Endodermal cell (in vitro differentiated cells): ENCODE results near the gene A4GALT. TPM values are rescaled to one million over a fixed set of nuclear protein-coding genes. Genes with fewer than 3 reads are reported as not detected.
A peak's percentile ranks its signal among the peaks of the same experiment; 100 is the strongest.

Source experiments
- DNase-seq: peaks from one replicate; pipeline ENCODE4 v3.0.0-alpha.2; 2017
- H3K27ac ChIP-seq: 2 replicates; pipeline ENCODE4 v1.5.1; 2013; ENCODE audit warnings: mild to moderate bottlenecking, low read depth, low read length, moderate library complexity
- H3K27me3 ChIP-seq: 2 replicates; pipeline ENCODE4 v1.6.1; 2013; ENCODE audit warnings: mild to moderate bottlenecking, low read length, moderate library complexity; ENCODE audit not compliant: insufficient read depth, control insufficient read depth, poor library complexity, severe bottlenecking
- H3K36me3 ChIP-seq: 2 replicates; pipeline ENCODE4 v1.7.0; 2013; ENCODE audit warnings: mild to moderate bottlenecking, low read length, moderate library complexity; ENCODE audit not compliant: control insufficient read depth, insufficient read depth
- H3K4me1 ChIP-seq: one replicate; pipeline ENCODE4 v1.7.0; 2013; ENCODE audit warnings: low read length; ENCODE audit not compliant: control insufficient read depth, insufficient read depth
- H3K4me3 ChIP-seq: 2 replicates; pipeline ENCODE4 v1.5.1; 2013; ENCODE audit warnings: mild to moderate bottlenecking, low read length, moderate library complexity
- H3K9ac ChIP-seq: 2 replicates; pipeline ENCODE4 v1.6.1; 2013; ENCODE audit warnings: mild to moderate bottlenecking, low read length, moderate library complexity; ENCODE audit not compliant: poor library complexity, severe bottlenecking; ENCODE audit errors: extremely low read depth
- H3K9me3 ChIP-seq: 2 replicates; pipeline ENCODE4 v1.6.1; 2013; ENCODE audit warnings: mild to moderate bottlenecking, low read length, moderate library complexity; ENCODE audit not compliant: control insufficient read depth
- H3K27ac Mint-ChIP-seq: 2 replicates; pipeline ENCODE4 v1.8.0; 2020; ENCODE audit warnings: mixed read lengths
- H3K27me3 Mint-ChIP-seq: 2 replicates; pipeline ENCODE4 v1.8.0; 2021; ENCODE audit warnings: mild to moderate bottlenecking, mixed read lengths; ENCODE audit not compliant: insufficient read depth
- H3K36me3 Mint-ChIP-seq: 2 replicates; pipeline ENCODE4 v1.8.0; 2020; ENCODE audit warnings: low read depth, mixed read lengths
- H3K4me1 Mint-ChIP-seq: 2 replicates; pipeline ENCODE4 v1.8.0; 2020; ENCODE audit warnings: mixed read lengths
- H3K4me3 Mint-ChIP-seq: 2 replicates; pipeline ENCODE4 v1.8.0; 2020; ENCODE audit warnings: mild to moderate bottlenecking, moderate library complexity, mixed read lengths
- H3K9me3 Mint-ChIP-seq: 2 replicates; pipeline ENCODE4 v1.8.0; 2020; ENCODE audit warnings: mild to moderate bottlenecking, mixed read lengths
- CTCF ChIP-seq: fragments of 200-600 bp; sonication (generic); conservative IDR thresholded peaks from 2 replicates; pipeline ENCODE4 v1.5.0; 2021; ENCODE audit warnings: antibody characterized with exemption, mild to moderate bottlenecking
- WGBS, 2 experiments: methylation state at CpG; one replicate each; pipeline versions ENCODE4 v1.1.5 to v1.1.7; 2013; ENCODE audit warnings: missing lambda C conversion rate in 2 of 2, mixed read lengths in 1 of 2; ENCODE audit not compliant: insufficient coverage in 1 of 2, insufficient read length in 1 of 2; 5-methylcytosine and 5-hydroxymethylcytosine counted together
- total RNA-seq, 2 donors: library from RNA; stranded (reverse); fragmentation: NEBNext Ultra II Directional in 1 of 2; extraction: Animal tissue kit (Norgen Biotek cat#: 25700) in 1 of 2; gene quantifications; 2 replicates in 1 of 2; 3 replicates in 1 of 2; pipeline ENCODE4 v1.2.1, GENCODE V29; 2021

A4GALT gene
- total RNA-seq, 2 donors from 2014 or later: 5.3 to 7.7 TPM

DNA sequence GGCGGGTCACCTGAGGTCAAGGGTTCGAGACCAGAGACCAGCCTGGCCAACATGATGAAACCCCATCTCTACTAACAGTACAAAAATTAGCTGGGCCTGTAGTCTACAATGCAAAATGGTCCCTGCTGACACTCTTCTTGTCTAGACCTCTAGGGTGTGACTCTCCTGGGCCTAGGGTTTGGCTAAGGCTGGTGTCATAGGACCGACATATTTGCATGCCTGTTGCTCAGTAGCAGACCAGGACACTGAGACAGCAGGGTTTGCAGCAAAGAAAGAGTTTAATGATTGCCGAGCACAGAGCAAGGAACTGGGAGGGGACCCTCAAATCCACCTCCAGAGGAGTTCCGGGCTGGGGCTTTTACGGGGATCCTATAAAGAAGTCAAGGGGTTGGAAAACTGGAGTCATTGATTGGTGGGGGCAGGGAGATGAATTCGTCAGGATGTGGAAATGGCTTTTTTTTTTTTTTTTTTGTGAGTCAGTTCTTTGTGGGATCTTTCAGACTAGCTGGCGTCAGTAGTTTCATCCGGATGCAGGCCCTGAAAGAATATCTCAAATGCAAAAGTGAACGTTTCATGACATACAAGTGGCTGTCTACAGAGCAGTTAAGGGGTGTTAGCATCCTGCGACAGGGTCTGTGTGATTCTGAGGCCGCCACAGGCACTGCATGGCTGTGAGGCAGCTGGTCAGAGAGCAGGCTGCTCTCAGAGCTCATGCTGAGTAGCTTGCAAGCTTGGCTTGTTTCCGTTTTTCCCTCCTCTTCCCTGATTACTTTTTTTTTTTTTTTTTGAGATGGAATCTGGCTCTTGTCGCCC, 27.2 kb upstream of the A4GALT start:
- WGBS, 2 experiments: 70 to 80% methylated on average over 12 to 14 of the region's 14 CpGs
- Mint-ChIP-seq H3K9me3 (peaks cover 11% of the 10 kb centered on the region), H3K36me3 (no peaks in the 10 kb centered on the region), H3K4me1 (peaks cover 3% of the 10 kb centered on the region), H3K4me3 (no peak overlapping the region), H3K27ac (peak overlapping the region; percentile 55), H3K27me3 (no peaks in the 10 kb centered on the region)
- TF ChIP-seq CTCF: no peak
- H3K27me3 ChIP-seq: no peaks in the 10 kb centered on the region
- H3K9ac ChIP-seq: no peak overlapping the region
- no peak overlapping the region for H3K4me3 ChIP-seq
- H3K36me3 ChIP-seq: no peaks in the 10 kb centered on the region
- H3K9me3 ChIP-seq: no peaks in the 10 kb centered on the region
- DNase-seq: no peak
- H3K27ac ChIP-seq: peak overlapping the region; percentile 32
- no peaks in the 10 kb centered on the region for H3K4me1 ChIP-seq

DNA sequence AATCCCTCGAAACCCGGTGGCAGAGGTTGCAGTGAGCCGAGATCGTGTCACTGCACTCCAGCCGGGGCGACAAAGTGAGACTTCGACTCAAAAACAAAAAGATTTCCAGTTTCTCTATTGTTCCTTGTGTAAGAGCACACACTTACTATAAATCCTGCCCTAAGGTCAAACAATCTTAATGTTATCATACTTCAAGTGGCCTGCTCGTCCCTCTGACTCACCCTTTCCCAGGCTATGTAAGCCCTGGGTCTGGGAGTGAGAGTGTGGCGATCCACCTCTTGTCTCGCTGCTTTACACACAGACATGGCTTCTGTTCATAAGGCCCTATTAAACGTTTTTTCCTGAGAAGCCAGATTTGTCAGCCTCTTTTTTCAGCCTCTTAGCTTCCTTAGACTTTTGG, 24.4 kb upstream of the A4GALT start:
- no peak overlapping the region for H3K4me3 Mint-ChIP-seq
- Histone ChIP-seq H3K27me3 (no peaks in the 10 kb centered on the region), H3K27ac (no peak overlapping the region), H3K36me3 (no peaks in the 10 kb centered on the region), H3K9ac (no peak overlapping the region), H3K4me3 (no peak overlapping the region), H3K9me3 (no peaks in the 10 kb centered on the region), H3K4me1 (no peaks in the 10 kb centered on the region)
- no peak for TF ChIP-seq CTCF
- no peak for DNase-seq
- 91 to 93% methylated on average over 11 of the region's 11 CpGs for WGBS, 2 experiments
- H3K9me3 Mint-ChIP-seq: peaks cover under 1% of the 10 kb centered on the region
- H3K27ac Mint-ChIP-seq: no peak overlapping the region
- H3K4me1 Mint-ChIP-seq: peaks cover 15% of the 10 kb centered on the region
- no peaks in the 10 kb centered on the region for H3K36me3 Mint-ChIP-seq
- H3K27me3 Mint-ChIP-seq: peaks cover 3% of the 10 kb centered on the region

DNA sequence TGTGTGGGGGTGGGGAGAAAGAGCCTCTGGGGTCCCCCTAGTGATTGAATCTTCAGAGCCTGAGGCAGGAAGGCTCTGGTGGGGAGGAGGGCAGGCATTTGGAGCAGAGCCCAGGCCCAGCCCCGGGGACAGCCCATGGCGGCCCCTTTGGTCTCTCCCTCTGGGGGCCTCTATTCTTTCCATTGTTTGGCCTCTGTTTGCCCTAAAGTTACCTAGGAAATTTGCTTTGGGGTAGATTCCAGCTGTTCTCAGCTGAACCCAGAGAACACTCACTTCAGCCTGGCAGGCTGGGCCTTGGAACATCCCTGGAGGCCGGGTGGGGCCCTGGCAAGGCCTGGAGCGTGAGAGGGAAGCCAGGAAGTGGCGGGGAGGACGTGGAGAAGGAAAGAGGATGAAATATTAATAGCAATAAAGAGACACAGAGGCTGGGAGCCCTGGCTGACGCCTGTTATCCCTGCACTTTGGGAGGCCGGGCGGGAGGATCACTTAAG, 22.9 kb upstream of the A4GALT start:
- no peak overlapping the region for H3K4me3 ChIP-seq
- H3K4me1 Mint-ChIP-seq: peaks cover 17% of the 10 kb centered on the region
- TF ChIP-seq CTCF: no peak
- no peaks in the 10 kb centered on the region for H3K36me3 Mint-ChIP-seq
- H3K27ac Mint-ChIP-seq: no peak overlapping the region
- no peak overlapping the region for H3K4me3 Mint-ChIP-seq
- no peaks in the 10 kb centered on the region for H3K9me3 Mint-ChIP-seq
- no peaks in the 10 kb centered on the region for H3K36me3 ChIP-seq
- 91 to 100% methylated on average over 3 to 8 of the region's 9 CpGs for WGBS, 2 experiments
- H3K4me1 ChIP-seq: no peaks in the 10 kb centered on the region
- peaks cover 3% of the 10 kb centered on the region for H3K27me3 Mint-ChIP-seq
- no peaks in the 10 kb centered on the region for H3K27me3 ChIP-seq
- no peaks in the 10 kb centered on the region for H3K9me3 ChIP-seq
- no peak overlapping the region for H3K9ac ChIP-seq
- peak overlapping the region; percentile 32 for H3K27ac ChIP-seq
- no peak for DNase-seq
